RPMI8226 (cell line): ENCODE data around the gene COL4A4.
"Not testable (repeated sequence)": the region's sequence is repeated elsewhere in the genome, so short reads cannot be mapped to it uniquely, and the experiment has no call there.

ENCODE experiments used
- DNase-seq: peaks from one replicate; pipeline ENCODE4 v3.0.0-alpha.2; 2015

COL4A4 gene

DNA sequence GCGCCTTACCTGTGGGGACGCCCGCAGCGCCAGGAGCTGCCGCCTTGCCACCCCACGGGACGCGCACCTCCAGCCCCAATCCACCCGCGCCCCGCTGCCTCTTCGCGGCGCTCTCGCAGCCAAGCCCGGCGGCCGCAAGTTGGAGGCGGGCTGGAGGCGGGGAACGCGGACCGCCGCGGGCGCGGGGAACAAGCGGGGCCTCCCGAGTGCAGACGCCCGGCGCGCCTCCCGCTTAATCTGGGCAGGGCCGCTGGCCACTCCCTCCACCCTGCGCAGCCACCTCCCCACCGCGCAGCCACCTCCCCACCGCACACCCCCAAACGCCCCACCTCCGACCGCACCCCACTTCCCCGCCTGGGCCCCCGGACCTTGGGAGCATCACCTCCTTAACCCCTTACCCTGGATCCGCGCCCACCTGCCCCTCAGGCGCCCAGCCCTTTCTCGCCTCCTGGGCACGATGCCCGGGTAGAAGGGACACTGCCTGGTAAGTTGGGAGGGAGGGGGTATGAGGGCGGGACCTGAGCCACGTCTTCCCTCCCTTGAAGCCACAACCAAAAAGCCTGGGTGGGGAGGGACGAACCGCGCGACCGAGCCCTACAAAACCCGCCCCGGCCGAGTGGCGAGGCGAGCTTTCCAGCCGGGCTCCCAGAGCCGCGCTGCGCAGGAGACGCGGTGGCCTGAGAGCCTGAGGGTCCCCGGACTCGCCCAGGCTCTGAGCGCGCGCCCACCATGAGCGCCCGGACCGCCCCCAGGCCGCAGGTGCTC, at the start of gene COL4A4, which contains the start of gene COL4A3:
Gene COL4A4 (minus strand): TSS at position 208 of the 765 bp plus-strand sequence. CDS start 16,722 bp downstream, outside the sequence.
Gene COL4A3 (plus strand): TSS at position 627 of the 765 bp plus-strand sequence. CDS start 103 bp downstream, at position 730.
- peak; percentile 84 for DNase-seq

DNA sequence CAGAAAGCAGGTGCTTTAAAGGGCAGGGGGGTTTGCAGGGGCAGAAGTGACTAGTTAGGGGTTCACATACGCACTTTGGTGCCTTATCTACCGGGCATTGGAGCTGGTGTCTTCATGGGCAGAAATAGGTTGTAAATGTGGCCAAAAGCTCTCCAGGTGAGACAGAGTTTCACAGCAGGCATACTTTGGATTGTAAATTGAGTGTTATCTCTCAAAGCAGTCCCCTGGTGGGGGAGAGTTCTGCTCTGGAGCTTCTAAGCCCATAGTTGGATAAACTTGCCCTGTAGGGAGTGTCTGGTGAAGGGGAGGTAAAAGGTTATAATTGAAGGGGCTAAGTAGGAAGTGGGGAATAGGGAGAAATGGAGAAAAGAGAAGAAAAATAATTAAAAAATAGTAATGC, 43.6 kb upstream of the COL4A4 start:
- DNase-seq, result no peak

DNA sequence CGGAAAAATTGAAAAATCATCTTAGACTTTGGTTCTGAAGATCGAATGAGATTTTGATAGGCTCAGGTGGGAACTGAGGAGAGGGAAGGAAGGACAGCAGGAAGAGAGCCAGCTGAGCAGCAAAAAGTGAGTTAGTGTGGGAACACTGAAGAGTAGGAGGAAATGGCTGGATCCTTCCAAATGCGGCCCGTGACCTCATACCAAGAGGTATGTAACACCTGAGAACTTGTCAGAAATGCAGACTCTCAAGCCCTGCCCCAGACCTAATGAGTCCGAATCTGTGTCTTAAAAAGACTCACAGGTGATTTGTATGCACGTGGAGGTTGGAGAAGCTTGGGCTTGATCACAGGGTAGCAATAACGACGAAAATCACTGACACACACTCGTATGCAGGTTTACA, 42.4 kb upstream of the COL4A4 start:
- DNase-seq, result no peak

DNA sequence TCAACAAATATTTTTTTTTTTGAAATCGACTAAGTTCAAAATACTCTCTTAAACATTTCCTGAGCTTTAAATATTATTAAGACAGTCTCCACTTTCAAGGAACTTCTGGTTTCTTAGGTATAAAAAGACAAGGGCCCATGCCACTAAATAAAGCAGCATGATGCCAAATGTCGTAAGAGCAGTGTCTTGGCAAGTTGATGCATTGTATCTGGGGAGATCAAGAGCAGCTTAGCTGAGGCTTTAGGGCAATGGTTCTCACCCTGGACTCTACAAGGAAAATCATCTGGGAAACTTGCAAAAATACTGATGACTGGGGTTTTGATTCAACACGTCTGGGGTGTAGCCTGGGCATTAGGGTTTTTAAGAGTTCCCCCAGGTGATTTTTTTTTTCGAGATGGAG, 41.7 kb upstream of the COL4A4 start:
- no peak for DNase-seq

DNA sequence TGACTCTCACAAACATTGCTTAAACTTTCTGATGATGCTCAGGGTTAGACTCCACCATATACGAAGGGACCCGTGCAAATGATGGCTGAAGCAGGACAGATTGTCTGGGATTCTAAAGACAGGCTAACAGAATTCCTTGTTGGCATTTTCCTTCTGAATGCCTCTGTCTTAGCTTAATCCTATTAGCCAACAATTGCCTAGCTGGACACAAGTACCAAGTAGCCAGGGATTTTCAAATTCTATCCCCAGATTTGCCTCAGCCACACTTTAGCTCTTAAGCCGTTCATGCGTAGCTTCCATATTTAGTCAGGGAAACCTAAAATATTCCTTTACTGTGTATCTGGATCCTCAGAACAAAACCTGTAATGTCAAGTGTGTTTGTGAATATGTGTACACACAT, 40.4 kb upstream of the COL4A4 start:
- no peak for DNase-seq

DNA sequence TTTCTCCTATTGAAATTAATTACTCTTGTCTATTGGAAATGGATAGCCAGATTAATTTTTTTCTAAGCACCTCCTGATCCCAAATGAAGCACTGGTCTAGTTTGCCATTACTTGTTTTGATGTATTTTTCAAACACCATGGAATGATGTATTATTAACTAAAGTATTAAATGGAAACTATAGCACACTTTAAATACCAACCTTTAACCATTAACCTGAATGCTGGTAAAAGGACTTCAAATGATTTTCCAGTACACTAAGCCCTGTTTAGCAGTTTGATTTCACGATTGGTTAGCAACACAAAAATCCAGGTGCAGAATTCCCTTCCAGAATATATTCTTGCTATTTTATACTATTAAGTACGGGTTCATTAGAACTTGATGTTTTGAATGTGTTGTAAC, 37.8 kb upstream of the COL4A4 start:
- no peak for DNase-seq

DNA sequence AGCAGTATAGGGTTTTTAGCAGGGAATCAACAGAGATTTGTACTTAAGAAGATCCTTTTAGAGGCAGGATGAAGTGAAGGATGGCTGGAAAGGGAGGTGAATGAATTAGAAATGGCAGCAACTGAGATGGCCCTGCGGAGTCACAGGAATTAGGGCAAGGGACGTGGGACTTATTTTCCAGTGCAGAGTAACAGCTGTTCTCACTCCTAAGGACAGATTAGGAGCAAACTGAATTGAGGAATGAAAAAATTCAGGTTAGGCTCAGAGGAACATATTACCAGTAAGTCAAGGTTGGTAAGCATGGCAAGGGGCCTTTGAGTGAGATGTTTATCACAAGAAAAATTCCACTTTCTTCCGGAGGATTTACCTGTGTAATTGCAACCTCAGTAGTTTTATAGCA, 34.9 kb upstream of the COL4A4 start:
- no peak for DNase-seq

DNA sequence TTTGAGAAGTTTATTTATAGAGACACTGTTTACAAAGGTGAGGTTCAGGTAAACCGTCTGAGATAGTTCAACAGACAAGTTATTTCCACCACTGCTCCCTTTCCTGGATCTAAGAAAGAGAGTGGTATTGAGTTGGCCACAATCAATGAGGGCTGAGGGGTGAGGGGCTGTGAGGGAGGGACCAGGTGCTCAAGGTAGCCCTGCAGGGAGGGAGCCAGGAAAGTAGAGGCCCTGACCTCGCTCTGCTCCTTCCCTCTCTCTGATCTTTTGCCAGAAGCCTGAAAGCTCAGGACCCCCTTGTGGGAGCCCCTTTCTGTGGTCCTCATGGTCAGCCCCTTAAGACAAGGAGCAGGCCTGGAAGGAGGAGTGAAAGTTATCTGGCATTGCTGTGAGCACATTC, 30.2 kb upstream of the COL4A4 start:
- no peak for DNase-seq

DNA sequence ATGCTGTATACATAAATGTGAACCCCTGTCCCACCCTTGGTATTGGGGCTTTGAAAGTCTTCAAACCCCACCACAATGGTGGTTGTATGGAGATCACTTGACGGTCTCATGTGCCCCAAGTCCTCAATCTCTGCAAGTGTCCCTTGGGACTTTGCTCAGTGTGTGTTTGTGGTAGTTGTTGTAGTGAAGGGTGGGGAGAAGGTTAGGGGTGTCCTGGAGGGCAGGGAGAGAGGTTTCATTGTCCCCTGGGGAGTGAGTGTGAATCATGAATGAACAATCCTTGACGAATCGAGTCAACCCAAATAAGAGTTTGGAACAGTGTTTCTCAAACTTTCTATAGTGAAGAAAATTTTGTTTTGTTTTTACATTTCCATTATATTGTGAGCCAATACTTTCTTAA, 28.5 kb upstream of the COL4A4 start:
- DNase-seq, result no peak

DNA sequence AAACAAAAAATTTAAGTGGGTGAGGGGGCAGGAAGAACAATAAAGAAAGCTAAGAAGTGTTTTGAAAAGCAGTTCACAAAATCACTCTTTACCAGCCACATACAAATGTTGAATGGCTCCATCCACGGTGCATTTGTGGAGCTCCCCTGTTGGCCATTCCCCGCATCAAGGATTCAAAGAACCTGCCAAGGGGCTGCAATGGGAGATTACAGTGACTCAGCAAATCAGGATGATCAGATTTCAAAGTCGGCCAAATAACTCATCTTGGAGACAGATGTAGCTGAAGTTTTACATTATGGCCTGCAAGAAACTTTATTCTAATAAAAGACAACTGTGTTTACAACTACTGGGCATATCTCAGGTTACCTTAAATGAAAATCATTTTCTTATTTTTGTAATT, 27.4 kb upstream of the COL4A4 start:
- no peak for DNase-seq

DNA sequence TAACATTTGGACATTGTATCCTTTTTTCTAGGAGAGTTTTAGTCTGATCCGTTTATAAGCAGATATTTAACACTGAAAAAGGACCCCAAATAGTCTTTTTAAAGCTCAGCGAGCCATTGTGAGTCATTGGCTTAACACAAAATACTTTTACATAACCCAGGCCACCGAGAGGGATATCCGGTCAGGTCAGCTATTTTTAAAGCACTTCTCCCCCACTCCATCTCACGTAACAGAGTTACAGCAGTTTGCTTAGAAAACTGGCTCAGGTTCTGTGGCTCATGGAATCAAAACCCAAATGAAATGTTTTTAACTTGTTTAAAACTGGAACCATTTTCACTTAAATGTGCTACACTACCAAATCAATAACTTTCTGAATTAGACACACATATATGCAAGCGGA, 24.3 kb upstream of the COL4A4 start:
- no peak for DNase-seq

DNA sequence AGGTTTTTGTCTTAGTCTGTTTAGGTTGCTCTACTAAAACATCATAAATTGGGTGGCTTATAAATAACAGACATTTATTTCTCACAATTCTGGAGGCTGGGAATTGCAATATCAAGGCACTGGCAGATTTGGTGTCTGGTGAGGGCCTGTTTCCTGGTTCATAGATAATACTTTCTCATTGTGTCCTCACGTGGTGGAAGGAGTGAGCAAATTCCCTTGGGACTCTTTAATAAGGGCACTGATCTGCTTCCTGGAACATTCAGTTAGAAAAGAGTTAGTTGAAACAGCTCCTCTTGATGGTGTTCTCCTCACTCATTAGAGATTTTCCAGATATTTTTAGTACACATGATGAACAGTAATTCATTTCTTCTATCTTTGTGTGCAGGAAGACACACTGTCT, 22.7 kb upstream of the COL4A4 start:
- no peak for DNase-seq

DNA sequence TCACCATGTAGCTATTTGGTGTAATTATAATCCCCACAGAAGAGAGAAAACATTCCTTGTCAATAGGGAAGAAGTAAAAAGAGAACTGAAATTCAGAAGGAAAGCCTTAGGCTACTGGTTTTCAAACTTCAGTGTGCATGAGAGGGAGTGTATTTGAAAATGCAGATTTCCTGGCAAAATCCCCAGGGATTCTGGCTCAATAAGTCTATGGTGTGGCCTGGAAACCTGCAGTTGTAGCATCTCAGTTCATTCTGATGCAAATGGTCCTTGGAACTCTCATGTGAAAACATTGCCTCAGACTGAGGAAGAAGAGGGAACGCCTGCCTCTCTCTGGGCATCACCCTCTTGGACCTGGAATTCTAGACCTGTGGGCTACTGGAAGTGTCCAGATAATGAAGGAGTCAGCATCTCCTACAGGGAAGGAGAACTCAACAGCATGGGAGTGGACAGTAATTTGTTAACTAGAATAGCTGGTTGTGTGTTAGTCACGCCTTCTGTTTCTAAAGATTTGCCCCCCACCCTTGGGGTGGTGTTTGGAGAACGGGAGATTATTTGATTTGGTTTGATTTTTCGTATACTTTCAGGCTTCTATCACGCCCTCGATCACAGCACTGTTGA, 21.7 kb upstream of the COL4A4 start:
- DNase-seq, result no peak

DNA sequence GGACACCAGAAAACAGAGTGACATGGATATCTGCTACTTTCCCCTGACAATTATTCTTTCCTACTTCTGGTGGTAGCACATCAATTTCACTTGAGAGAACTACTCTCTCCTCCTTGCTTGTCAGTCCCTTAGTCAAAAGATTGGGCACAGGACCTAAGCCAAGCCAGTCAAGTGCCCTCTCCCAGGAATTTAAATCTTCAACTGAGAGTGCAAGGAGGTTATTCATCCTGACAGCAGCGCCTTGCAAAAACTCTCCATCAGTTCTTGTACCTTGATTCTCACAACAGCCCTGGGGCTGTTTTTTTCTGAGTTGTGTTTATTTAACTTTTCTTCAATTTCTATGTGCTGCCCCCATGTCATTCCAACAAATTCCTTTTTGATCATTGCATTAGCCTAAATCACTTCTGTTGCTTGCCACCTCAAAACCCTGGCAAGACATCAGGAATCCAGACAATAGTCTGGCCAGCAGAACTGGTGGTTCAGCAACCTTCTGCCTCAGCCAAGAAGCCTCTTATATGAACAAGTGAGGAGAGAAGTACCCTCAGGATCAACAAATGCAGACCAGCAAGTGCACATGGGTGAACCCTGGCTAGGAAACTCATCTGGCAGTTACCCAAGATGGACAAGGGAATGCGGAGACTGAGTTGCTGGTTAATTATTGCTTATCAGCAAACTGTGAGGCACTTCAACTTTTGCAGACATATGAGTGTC, 19.8 kb upstream of the COL4A4 start:
- no peak for DNase-seq

DNA sequence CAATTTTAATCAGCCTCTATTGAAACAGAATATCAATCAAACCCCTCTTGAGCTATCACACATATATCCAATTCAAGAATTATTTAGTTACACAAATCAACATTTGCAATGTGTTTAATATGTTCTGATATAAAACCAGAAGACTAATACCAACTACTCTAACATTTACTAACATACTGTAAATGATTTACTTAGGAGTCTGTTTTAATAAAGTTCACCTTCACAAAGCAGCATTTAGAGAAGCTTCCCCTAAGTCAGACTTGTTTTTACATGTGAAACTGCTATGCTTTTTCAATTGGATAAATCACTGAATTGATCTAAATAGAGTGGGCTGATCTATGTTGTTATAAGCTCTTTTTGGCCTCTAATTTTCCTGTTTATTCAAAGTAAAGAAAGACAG, 18.8 kb upstream of the COL4A4 start:
- no peak for DNase-seq

DNA sequence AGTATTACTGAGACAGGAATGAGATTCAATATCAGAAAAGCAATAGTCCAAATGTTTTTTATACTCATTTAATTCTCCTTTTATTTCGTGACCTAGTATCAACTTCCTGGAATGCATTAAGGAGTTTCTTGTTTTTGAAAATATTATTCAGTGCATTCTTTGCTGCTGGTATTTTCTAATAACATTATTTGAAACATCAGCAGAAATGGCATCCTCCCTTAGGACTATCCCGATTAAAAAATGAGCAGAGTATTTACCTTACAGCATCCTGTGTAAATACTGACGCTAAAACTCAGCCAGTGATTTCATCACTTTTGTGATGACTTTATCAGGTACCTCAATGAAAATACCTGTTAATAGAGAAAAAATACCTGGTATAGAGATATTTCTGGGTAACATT, 16.8 kb upstream of the COL4A4 start:
- no peak for DNase-seq

DNA sequence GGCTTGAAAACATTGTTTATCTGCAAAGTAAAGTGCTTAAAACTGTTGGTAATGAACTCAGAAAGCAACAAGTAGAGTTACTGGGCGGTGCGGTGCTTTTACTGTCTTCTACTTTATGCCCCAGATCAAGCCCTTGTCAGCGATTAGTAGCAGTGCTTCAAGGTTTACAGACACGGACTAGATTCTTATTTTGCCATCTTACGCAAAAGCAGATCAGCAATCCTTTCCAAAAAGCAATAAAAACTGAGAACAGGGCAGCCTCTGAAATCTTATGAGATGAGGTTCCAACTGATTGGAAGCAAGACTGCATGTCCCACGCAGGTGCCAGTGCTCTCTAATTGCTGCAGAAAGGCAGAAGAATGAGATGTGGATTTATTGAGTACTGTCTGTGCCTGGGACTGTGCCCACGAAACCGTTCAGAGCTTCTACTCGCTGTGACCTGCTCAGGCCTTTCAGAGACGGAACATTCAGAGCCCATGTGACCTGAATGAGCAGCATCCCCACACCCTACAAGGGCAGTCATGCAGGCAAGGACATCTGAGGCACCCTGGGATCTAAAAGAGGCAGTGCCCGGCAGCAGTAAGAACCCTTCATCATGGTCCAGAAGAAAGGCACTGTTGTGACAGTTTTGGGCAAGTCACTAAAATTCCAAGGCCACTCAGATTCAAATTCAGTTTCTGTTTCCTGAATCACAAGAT, 16.1 kb upstream of the COL4A4 start:
- no peak for DNase-seq

DNA sequence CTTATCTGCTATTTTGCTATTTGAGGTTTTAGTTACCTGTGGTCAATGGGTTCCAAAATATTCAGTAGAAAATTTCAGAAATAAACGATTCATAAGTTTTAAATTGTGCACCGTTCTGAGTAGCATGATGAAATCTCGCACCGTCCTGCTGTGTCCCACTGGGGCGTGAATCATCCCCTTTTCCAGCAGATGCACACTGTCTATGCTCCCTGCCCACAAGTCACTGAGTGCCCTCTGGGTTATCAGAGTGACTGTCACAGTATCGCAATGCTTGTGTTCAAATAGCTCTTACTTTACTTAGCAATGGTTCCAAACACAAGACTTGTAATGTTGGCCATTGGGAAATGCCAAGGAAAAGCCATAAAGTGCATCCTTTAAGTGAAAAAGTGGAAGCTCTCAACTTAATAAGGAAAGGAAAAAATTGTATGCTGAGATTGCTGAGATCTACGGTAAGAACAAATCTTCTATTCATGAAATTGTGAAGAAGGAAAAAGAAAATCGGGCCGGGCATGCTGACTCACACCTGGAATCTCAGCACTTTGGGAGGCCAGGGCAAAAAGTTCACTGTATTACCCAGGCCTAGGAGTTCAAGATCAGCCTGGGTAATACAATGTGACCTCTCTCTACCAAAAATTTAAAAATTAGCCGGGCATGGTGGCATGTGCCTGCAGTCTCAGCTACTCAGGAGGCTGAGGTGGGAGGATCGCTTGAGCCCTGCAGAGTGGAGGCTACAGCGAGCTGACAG, 13.8 kb upstream of the COL4A4 start:
- no peak for DNase-seq

DNA sequence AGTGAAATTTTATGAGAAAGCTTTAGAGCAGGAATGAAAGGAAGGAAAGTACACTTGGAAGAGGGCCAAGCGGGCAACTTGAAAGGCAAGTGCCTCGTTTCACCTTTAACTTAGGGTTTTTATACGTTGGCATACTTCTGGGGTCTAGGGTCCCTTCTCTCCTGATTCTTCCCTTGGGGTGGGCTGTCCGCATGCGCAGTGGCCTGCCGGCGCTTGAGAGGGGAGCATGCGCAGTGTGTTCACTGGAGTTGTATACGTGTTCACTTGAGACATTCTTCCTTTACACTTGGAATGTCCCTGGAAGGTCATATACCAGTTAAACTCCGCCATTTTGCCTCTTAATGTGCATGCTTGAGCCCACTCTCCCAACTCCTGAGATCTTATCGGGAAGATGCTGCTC, 7.8 kb upstream of the COL4A4 start:
- not testable (repeated sequence) for DNase-seq

DNA sequence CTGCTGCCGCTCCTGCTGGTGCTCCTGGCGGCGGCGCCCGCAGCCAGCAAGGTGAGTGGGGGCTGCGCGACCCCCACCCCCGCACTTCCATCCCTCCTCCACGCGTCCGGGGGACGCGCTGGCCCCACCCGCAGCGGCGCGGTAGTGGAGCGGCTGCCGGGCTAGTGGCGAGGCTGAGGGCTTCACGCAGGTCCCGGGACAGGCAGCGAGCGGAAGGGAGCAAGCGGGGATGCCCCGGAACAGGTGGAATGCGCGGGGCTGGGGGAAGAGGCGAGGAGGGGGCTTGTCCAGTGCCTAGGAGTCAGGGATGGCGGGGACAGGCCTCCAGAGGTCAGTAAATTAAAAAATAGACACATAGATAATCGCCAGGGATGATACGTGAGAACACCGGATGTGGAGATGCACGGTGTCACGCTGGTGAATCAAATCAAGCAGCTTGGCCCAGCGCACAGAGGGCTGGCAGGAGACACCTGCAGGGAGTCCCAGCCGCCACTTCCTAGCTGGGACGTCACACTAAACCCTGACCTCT, 822 bp upstream of the COL4A4 start:
- peak; percentile 79 for DNase-seq

DNA sequence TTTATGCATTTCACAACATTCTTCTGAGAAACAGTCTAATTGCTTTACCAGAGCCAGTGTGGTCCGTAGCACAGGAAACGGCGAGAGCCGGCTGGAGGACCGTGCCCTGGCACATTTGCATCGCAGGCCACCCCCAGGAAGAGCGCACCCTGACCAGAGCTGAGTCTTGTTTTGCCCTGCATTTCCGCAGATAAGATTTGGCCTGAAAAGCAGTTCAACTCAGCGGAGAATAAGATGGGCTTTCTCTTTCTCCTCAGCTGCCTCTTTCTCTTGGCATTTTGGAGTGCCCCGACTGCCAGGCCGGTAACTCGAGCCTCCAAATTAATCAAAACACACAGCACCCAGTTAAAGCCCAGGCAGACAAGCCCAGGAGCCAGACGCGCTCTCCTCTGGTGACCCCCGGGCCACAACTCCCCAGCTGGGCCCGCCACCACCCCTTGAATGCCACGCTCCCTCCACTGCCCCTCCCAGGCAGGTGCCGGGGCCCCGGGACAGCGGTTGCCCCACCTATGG, 464 bp downstream of the COL4A4 start:
- peak; percentile 62 for DNase-seq

DNA sequence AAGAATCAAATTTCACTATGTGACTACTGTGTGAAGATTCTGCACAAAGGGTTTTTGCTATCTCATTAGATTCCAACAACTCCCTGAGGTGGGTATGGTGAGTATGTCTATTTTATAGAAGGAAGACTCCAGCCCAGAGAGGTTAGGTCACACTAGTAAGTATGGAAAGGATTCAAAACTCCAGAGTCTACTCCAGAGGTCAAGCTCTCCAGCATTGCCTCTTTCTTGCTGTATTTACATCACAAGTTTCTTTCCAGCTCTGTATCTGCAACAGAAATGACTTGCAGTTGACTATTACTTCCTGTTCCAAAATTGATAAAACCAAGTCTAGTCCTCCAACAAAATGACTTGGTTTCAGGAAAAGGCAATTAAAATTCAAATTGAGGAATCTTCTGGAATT, 2.1 kb downstream of the COL4A4 start:
- DNase-seq, result no peak
